HFF-Myc (cell line): ENCODE measurements around the gene ATP5MC2.
"Not testable (repeated sequence)": the region's sequence is repeated elsewhere in the genome, so short reads cannot be mapped to it uniquely, and the experiment has no call there.

Experiments
- DNase-seq: peaks from one replicate; pipeline ENCODE4 v3.0.0-alpha.2; 2011; ENCODE audit warnings: low read depth; ENCODE audit errors: extremely low read depth
- H3K4me3 ChIP-seq: replicated peaks from 2 replicates; pipeline ENCODE4 v1.5.1; 2011; ENCODE audit warnings: low read depth, mild to moderate bottlenecking, control low read depth, low read length
- CTCF ChIP-seq: IDR thresholded peaks from 2 replicates; pipeline ENCODE4 v1.5.1; 2012; ENCODE audit warnings: mild to moderate bottlenecking, low read depth, low read length, control low read depth; ENCODE audit errors: missing control alignments

Gene ATP5MC2

GRCh38 chr12:53643232-53643979 is 32.5 kb downstream of the ATP5MC2 start:
- no peak overlapping the region for H3K4me3 ChIP-seq
- no peak for TF ChIP-seq CTCF
- DNase-seq: no peak

GRCh38 chr12:53638057-53638456 is 37.8 kb downstream of the ATP5MC2 start:
- no peak for DNase-seq
- H3K4me3 ChIP-seq: no peak overlapping the region
- TF ChIP-seq CTCF: no peak

- H3K4me3 ChIP-seq: no peak overlapping the region
- no peak for DNase-seq
- no peak for TF ChIP-seq CTCF
Measured at GRCh38 chr12:53636641-53637040, 39.2 kb downstream of the ATP5MC2 start.

- not testable (repeated sequence) for DNase-seq, H3K4me3 ChIP-seq
Measured at GRCh38 chr12:53635708-53636107, 40.2 kb downstream of the ATP5MC2 start.

DNA sequence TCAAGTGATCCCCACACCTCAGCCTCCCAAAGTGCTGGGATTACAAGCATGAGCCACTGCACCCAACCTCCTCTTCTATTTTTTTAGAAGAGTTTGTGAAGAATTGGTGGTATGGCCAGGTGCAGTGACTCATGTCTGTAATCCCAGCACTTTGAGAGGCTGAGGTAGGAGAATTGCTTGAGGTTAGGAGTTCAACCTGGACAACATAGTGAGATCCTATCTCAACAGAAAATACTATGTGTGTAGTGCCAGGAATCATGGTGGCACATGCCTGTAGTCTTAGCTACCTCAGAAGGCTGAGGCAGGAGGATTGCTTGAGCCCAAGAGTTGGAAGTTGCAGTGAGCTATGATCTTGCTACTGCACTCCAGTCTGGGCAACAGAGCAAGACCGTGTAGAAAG is 44.2 kb downstream of the ATP5MC2 start:
- no peak for TF ChIP-seq CTCF
- H3K4me3 ChIP-seq: no peak overlapping the region
- no peak for DNase-seq

DNA sequence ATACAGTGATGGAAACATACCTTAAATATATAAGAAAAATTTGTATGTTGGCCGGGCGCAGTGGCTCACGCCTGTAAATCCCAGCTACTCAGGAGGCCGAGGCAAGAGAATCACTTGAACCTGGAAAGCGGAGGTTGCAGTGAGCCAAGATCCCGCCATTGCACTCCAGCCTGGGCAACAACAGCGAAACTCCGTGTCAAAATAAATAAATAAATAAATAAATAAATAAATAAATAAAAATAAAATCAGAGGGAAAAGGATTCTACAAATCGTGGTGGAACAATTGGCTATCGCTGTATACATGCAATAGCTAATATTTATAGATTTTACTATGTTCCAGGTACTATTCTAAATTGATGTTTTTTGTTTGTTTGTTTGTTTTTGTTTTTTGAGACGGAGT is 48.0 kb downstream of the ATP5MC2 start:
- no peak for DNase-seq
- no peak for TF ChIP-seq CTCF

GRCh38 chr12:53626702-53627169 is 49.1 kb downstream of the ATP5MC2 start:
- no peak for DNase-seq
- no peak for TF ChIP-seq CTCF
- peak overlapping the region; percentile 56 for H3K4me3 ChIP-seq

More for the DNA sequence above, 48.0 kb downstream of the ATP5MC2 start:
- no peak overlapping the region for H3K4me3 ChIP-seq
